Measurements from ENCODE around the gene SVIL.

The SVIL gene

DNA sequence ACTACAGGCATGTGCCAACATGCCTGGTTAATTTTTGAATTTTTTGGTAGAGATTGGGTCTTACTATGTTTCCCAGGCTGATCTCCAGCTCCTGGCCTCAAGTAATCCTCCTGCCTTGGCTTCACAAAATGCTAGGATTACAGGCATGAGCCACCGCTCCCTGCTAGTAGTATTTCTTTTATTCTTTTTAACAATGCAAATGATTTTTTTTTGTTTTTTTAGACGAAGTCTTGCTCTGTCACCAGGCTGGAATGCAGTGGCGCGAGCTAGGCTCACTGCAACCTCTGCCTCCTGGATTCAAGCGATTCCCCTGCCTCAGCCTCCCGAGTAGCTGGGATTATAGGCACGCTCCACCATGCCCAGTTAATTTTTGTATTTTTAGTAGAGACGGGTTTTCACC lies 58.1 kb downstream of the SVIL start:
- TF ChIP-seq CREB1 (IDR thresholded peaks at IDR 0.05; ENCODE audit: low read depth) (no peak), TEAD4 (IDR thresholded peaks at IDR 0.05) (peak; percentile 61), NFIC (IDR thresholded peaks at IDR 0.05) (no peak)

DNA sequence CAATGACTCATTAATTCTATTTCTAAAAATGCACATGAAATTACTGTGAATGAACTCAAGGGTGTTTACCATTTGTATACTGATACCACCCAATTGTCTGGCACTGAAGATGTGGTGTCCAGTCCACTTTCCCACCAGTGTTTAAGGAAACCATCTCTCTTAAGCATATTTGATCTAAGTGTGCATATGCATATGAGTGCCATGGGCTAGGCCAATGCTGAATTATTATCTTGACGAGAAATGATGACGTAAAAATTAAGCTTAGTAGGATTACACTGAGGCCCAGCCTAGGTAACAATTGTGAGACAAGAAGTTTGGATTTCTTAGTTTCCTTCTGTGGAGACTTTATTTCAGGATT lies 59.7 kb downstream of the SVIL start:
- TF ChIP-seq TAF1 (IDR thresholded peaks at IDR 0.05; ENCODE audit: low read depth) (no peak), TCF12 (IDR thresholded peaks at IDR 0.05; ENCODE audit: low read depth) (no peak), FOXM1 (IDR thresholded peaks at IDR 0.05; ENCODE audit: borderline replicate concordance, low read depth) (no peak), CEBPB (IDR thresholded peaks at IDR 0.05) (no peak), EP300 (IDR thresholded peaks at IDR 0.05; ENCODE audit: borderline replicate concordance) (no peak), ZBTB7A (IDR thresholded peaks at IDR 0.05; ENCODE audit: low read depth) (no peak), NFIC (IDR thresholded peaks at IDR 0.05) (no peak), EGR1 (IDR thresholded peaks at IDR 0.05) (no peak), YY1 (IDR thresholded peaks at IDR 0.05; ENCODE audit: low read depth) (no peak), TEAD4 (IDR thresholded peaks at IDR 0.05) (no peak), CREB1 (IDR thresholded peaks at IDR 0.05; ENCODE audit: low read depth) (no peak), RAD21 (IDR thresholded peaks at IDR 0.05; ENCODE audit: low read depth) (no peak)
- TF ChIP-seq, protein P1, sequence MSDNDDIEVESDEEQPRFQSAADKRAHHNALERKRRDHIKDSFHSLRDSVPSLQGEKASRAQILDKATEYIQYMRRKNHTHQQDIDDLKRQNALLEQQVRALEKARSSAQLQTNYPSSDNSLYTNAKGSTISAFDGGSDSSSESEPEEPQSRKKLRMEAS (IDR thresholded peaks at IDR 0.05), result no peak
- TF ChIP-seq, protein P2, sequence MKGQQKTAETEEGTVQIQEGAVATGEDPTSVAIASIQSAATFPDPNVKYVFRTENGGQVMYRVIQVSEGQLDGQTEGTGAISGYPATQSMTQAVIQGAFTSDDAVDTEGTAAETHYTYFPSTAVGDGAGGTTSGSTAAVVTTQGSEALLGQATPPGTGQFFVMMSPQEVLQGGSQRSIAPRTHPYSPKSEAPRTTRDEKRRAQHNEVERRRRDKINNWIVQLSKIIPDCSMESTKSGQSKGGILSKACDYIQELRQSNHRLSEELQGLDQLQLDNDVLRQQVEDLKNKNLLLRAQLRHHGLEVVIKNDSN (IDR thresholded peaks at IDR 0.05), result no peak
- TF ChIP-seq, protein P3, sequence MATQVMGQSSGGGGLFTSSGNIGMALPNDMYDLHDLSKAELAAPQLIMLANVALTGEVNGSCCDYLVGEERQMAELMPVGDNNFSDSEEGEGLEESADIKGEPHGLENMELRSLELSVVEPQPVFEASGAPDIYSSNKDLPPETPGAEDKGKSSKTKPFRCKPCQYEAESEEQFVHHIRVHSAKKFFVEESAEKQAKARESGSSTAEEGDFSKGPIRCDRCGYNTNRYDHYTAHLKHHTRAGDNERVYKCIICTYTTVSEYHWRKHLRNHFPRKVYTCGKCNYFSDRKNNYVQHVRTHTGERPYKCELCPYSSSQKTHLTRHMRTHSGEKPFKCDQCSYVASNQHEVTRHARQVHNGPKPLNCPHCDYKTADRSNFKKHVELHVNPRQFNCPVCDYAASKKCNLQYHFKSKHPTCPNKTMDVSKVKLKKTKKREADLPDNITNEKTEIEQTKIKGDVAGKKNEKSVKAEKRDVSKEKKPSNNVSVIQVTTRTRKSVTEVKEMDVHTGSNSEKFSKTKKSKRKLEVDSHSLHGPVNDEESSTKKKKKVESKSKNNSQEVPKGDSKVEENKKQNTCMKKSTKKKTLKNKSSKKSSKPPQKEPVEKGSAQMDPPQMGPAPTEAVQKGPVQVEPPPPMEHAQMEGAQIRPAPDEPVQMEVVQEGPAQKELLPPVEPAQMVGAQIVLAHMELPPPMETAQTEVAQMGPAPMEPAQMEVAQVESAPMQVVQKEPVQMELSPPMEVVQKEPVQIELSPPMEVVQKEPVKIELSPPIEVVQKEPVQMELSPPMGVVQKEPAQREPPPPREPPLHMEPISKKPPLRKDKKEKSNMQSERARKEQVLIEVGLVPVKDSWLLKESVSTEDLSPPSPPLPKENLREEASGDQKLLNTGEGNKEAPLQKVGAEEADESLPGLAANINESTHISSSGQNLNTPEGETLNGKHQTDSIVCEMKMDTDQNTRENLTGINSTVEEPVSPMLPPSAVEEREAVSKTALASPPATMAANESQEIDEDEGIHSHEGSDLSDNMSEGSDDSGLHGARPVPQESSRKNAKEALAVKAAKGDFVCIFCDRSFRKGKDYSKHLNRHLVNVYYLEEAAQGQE (IDR thresholded peaks at IDR 0.05; ENCODE audit: low read depth), result no peak

DNA sequence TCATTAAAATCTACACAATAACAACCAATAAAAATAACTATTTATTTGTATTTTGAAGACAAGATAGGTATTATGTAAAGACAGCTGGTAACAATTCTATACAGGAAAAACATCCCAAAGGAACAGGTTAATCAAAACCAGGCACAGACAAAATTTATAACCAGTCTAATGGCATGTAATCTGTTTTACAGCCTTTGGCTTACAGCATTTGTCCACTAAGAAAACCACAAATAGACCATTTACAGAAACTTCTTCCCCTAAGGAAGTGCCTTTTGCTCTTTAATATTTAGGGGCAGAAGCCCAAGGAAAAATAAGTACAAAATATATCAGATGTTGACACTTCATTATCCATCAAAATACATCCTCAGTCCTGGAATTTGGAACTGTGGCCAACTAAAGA lies 65.0 kb downstream of the SVIL start:
- no peak for TF ChIP-seq RAD21 (IDR thresholded peaks at IDR 0.05; ENCODE audit: low read depth)
- TF ChIP-seq, protein P3 (IDR thresholded peaks at IDR 0.05; ENCODE audit: low read depth), result no peak
- TF ChIP-seq, protein P2 (IDR thresholded peaks at IDR 0.05), result no peak
- TF ChIP-seq NFIC (IDR thresholded peaks at IDR 0.05), result no peak
- TF ChIP-seq TEAD4 (IDR thresholded peaks at IDR 0.05), result no peak
- no peak for TF ChIP-seq CREB1 (IDR thresholded peaks at IDR 0.05; ENCODE audit: low read depth)
- no peak for TF ChIP-seq YY1 (IDR thresholded peaks at IDR 0.05; ENCODE audit: low read depth)
- TF ChIP-seq FOXM1 (IDR thresholded peaks at IDR 0.05; ENCODE audit: borderline replicate concordance, low read depth), result no peak
- TF ChIP-seq EP300 (IDR thresholded peaks at IDR 0.05; ENCODE audit: borderline replicate concordance), result no peak
- no peak for TF ChIP-seq TAF1 (IDR thresholded peaks at IDR 0.05; ENCODE audit: low read depth)
- TF ChIP-seq, protein P1 (IDR thresholded peaks at IDR 0.05), result no peak
- no peak for TF ChIP-seq EGR1 (IDR thresholded peaks at IDR 0.05)
- no peak for TF ChIP-seq ZBTB7A (IDR thresholded peaks at IDR 0.05; ENCODE audit: low read depth)
- TF ChIP-seq CEBPB (IDR thresholded peaks at IDR 0.05), result no peak
- TF ChIP-seq TCF12 (IDR thresholded peaks at IDR 0.05; ENCODE audit: low read depth), result no peak

DNA sequence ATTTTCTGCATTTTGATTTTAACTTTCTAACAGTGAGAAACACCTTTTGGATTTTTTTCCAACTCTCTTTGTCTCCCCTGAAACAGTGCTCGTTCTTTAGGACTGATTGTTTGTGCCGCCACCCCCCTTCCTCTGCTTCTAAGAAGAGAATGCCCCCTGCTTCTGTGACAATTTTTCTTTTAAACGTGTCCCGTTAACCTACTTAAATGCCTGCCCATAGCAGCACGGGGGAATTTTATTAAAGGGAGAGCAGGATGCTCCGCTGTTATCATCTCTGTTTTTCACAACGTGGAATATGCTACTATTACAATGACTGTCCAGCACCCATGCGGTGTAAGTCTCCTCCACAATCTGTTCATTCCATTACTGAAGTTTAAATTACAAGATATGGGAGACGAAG lies 67.8 kb downstream of the SVIL start:
- TF ChIP-seq FOXM1 (IDR thresholded peaks at IDR 0.05; ENCODE audit: borderline replicate concordance, low read depth), result no peak
- TF ChIP-seq RAD21 (IDR thresholded peaks at IDR 0.05; ENCODE audit: low read depth), result no peak
- TF ChIP-seq TEAD4 (IDR thresholded peaks at IDR 0.05), result no peak
- TF ChIP-seq YY1 (IDR thresholded peaks at IDR 0.05; ENCODE audit: low read depth), result no peak
- no peak for TF ChIP-seq CEBPB (IDR thresholded peaks at IDR 0.05)
- TF ChIP-seq TCF12 (IDR thresholded peaks at IDR 0.05; ENCODE audit: low read depth), result no peak
- TF ChIP-seq, protein P2 (IDR thresholded peaks at IDR 0.05), result no peak
- no peak for TF ChIP-seq CREB1 (IDR thresholded peaks at IDR 0.05; ENCODE audit: low read depth)
- TF ChIP-seq, protein P1 (IDR thresholded peaks at IDR 0.05), result no peak
- TF ChIP-seq TAF1 (IDR thresholded peaks at IDR 0.05; ENCODE audit: low read depth), result no peak
- no peak for TF ChIP-seq EGR1 (IDR thresholded peaks at IDR 0.05)
- TF ChIP-seq, protein P3 (IDR thresholded peaks at IDR 0.05; ENCODE audit: low read depth), result no peak
- TF ChIP-seq NFIC (IDR thresholded peaks at IDR 0.05), result no peak
- TF ChIP-seq ZBTB7A (IDR thresholded peaks at IDR 0.05; ENCODE audit: low read depth), result no peak
- TF ChIP-seq EP300 (IDR thresholded peaks at IDR 0.05; ENCODE audit: borderline replicate concordance), result no peak
